Ascending aorta (tissue), 2 donors: Measurements from ENCODE around the gene ZNRF3. TPM values are rescaled to one million over a fixed set of nuclear protein-coding genes. Genes with fewer than 3 reads are reported as not detected.
"Not testable (repeated sequence)": the region's sequence is repeated elsewhere in the genome, so short reads cannot be mapped to it uniquely, and the experiment has no call there.

Source experiments
- DNase-seq, 2 donors: peaks; one replicate each; pipeline ENCODE4 v3.0.0-alpha.2; 2019; ENCODE audit warnings: low spot score in 2 of 2
- H3K27ac ChIP-seq, 2 donors: fragments of 200-600 bp; sonication (generic); one replicate each; pipeline ENCODE4 v1.5.1; 2016 to 2017; ENCODE audit warnings: mild to moderate bottlenecking in 1 of 2
- H3K27me3 ChIP-seq: fragments of 200-600 bp; sonication (generic); one replicate; pipeline ENCODE4 v1.5.1; 2017
- H3K36me3 ChIP-seq, 2 donors: fragments of 200-600 bp; sonication (generic); one replicate each; pipeline ENCODE4 v1.5.1; 2016
- H3K4me1 ChIP-seq, 2 donors: fragments of 200-600 bp; sonication (generic); one replicate each; pipeline ENCODE4 v1.5.1; 2016 to 2017; ENCODE audit warnings: mild to moderate bottlenecking in 1 of 2
- H3K4me3 ChIP-seq, 2 donors: fragments of 200-600 bp; sonication (generic); one replicate each; pipeline ENCODE4 v1.5.1; 2016 to 2017; ENCODE audit warnings: mild to moderate bottlenecking in 1 of 2
- H3K9me3 ChIP-seq, 2 donors: fragments of 200-600 bp; sonication (generic); one replicate each; pipeline ENCODE4 v1.5.1; 2016
- CTCF ChIP-seq, 3 experiments: fragments of 200-600 bp in 2 of 3; fragments of 450-650 bp in 1 of 3; sonication (generic) in 2 of 3; IDR thresholded peaks; one replicate each; pipeline ENCODE4 v1.5.1; 2016 to 2019; ENCODE audit warnings: antibody characterized with exemption in 3 of 3, mild to moderate bottlenecking in 1 of 3, moderate library complexity in 1 of 3
- intact Hi-C: fragments of 100-400 bp; cut with DNase I; formaldehyde crosslinking; loops from one replicate; pipeline ENCODE4 v1.15.1; 2023
- total RNA-seq: library from RNA; depleted of rRNA; stranded (reverse); fragments of >200 nt; gene quantifications from one replicate; pipeline ENCODE4 v1.1.0, GENCODE V29; 2016

Gene ZNRF3
- total RNA-seq, 1 donor from 2014 or later = 49.1 TPM

GRCh38 chr22:28885939-28886338 is 2.6 kb downstream of the ZNRF3 start:
- Histone ChIP-seq H3K9me3 (no peaks in the 10 kb centered on the region), H3K27me3 (no peaks in the 10 kb centered on the region), H3K36me3 (no peaks in the 10 kb centered on the region), H3K4me1 (peaks cover 0 to 15% of the 10 kb centered on the region in 2 donors), H3K27ac (no peak overlapping the region), H3K4me3 (peak overlapping the region in 1 of 2 donors; percentile 71)
- TF ChIP-seq CTCF (IDR thresholded peaks at IDR 0.05) = peak in 1 of 3 experiments; percentile 22
- intact Hi-C loops = loop anchor here (2.0 to 10.0 kb wide), 3 partner anchors 25 to 65 kb away; no protein-coding TSS in a partner anchor
- DNase-seq = no peak

GRCh38 chr22:28886679-28887078 is 3.3 kb downstream of the ZNRF3 start:
- H3K36me3 ChIP-seq, H3K27me3 ChIP-seq, H3K9me3 ChIP-seq, DNase-seq, H3K27ac ChIP-seq, H3K4me3 ChIP-seq: not testable (repeated sequence)
- intact Hi-C loops = loop anchor here (10.0 kb wide), 1 partner anchor 48 kb away; no protein-coding TSS in a partner anchor
- H3K4me1 ChIP-seq = peaks cover 0 to 18% of the 10 kb centered on the region in 2 donors

GRCh38 chr22:28887725-28888459 is 4.5 kb downstream of the ZNRF3 start:
- no peaks in the 10 kb centered on the region for H3K36me3 ChIP-seq
- no peak overlapping the region for H3K27ac ChIP-seq
- H3K4me1 ChIP-seq = peaks cover 0 to 17% of the 10 kb centered on the region in 2 donors
- intact Hi-C loops = loop anchor here (10.0 kb wide), 1 partner anchor 47 kb away; no protein-coding TSS in a partner anchor
- H3K4me3 ChIP-seq = no peak overlapping the region
- TF ChIP-seq CTCF (IDR thresholded peaks at IDR 0.05) = no peak
- DNase-seq = no peak
- no peaks in the 10 kb centered on the region for H3K27me3 ChIP-seq
- no peaks in the 10 kb centered on the region for H3K9me3 ChIP-seq

GRCh38 chr22:28889478-28890024 is 6.2 kb downstream of the ZNRF3 start:
- intact Hi-C loops = loop anchor here (10.0 kb wide), 1 partner anchor 45 kb away; no protein-coding TSS in a partner anchor
- no peak for TF ChIP-seq CTCF (IDR thresholded peaks at IDR 0.05)
- H3K27me3 ChIP-seq = no peaks in the 10 kb centered on the region
- DNase-seq = no peak
- peaks cover 0 to 17% of the 10 kb centered on the region in 2 donors for H3K4me1 ChIP-seq
- H3K36me3 ChIP-seq = no peaks in the 10 kb centered on the region
- no peak overlapping the region for H3K27ac ChIP-seq
- no peak overlapping the region for H3K4me3 ChIP-seq
- H3K9me3 ChIP-seq = no peaks in the 10 kb centered on the region

GRCh38 chr22:28891156-28891733 is 7.9 kb downstream of the ZNRF3 start:
- Histone ChIP-seq H3K9me3 (no peaks in the 10 kb centered on the region), H3K36me3 (no peaks in the 10 kb centered on the region), H3K4me1 (peaks cover 0 to 15% of the 10 kb centered on the region in 2 donors), H3K27me3 (no peaks in the 10 kb centered on the region), H3K27ac (no peak overlapping the region), H3K4me3 (no peak overlapping the region)
- TF ChIP-seq CTCF (IDR thresholded peaks at IDR 0.05) = no peak
- no peak for DNase-seq
- intact Hi-C loops = no loop called here

- no peak for DNase-seq
- TF ChIP-seq CTCF (IDR thresholded peaks at IDR 0.05) = no peak
- Histone ChIP-seq H3K4me1 (peaks cover 0 to 16% of the 10 kb centered on the region in 2 donors), H3K27me3 (no peaks in the 10 kb centered on the region), H3K36me3 (no peaks in the 10 kb centered on the region), H3K4me3 (no peak overlapping the region), H3K9me3 (no peaks in the 10 kb centered on the region), H3K27ac (no peak overlapping the region)
- intact Hi-C loops = no loop called here
Observed at GRCh38 chr22:28892175-28892731, 8.9 kb downstream of the ZNRF3 start.
